A549 (cell line): ENCODE measurements around the gene SLC17A1. TPM values are rescaled to one million over a fixed set of nuclear protein-coding genes. Genes with fewer than 3 reads are reported as not detected.

Source experiments
- ATAC-seq, 2 experiments: fragments of 200-7000 bp in 1 of 2; fragments of >200 bp in 1 of 2; cut with Nextera tagmentation in 1 of 2; cut with Tn5 transposase in 1 of 2; 3 replicates each; pipeline versions ENCODE4 v1.8.0 to v1.9.1; 2018 to 2020; ENCODE audit warnings: mild to moderate bottlenecking in 1 of 2, moderate library complexity in 1 of 2
- CTCF ChIA-PET: fragments of 300-600 bp; sonication (Branson Sonifier 250); formaldehyde crosslinking; extraction: SDS; loops from one replicate; lab custom pipeline; 2021; ENCODE audit warnings: antibody characterized with exemption, inconsistent platforms; lab: Yijun Ruan, JAX
- POLR2A ChIA-PET: fragments of 350-600 bp; formaldehyde crosslinking; extraction: SDS; loops from one replicate; lab custom pipeline; 2021; ENCODE audit warnings: antibody characterized with exemption, inconsistent platforms; lab: Yijun Ruan, JAX
- DNase-seq, 2 experiments: peaks; one replicate each; pipeline versions ENCODE4 v3.0.0 to v3.0.0-alpha.2; 2011 to 2016; ENCODE audit warnings: low read depth in 1 of 2, low spot score in 1 of 2
- FAIRE-seq: peaks from 2 replicates; lab custom pipeline; 2011; peaks lifted over from hg19 to GRCh38; lab: Jason Lieb, UNC
- H3K27ac ChIP-seq, 2 experiments: fragments of >200 bp; sonication (Bioruptor Twin); formaldehyde crosslinking; 3 replicates each; pipeline ENCODE4 v1.5.1; 2016 to 2017
- H3K4me1 ChIP-seq: fragments of >200 bp; sonication (Bioruptor Twin); formaldehyde crosslinking; 3 replicates; pipeline ENCODE4 v1.6.1; 2016
- H3K4me2 ChIP-seq: fragments of >200 bp; sonication (Bioruptor Twin); formaldehyde crosslinking; 3 replicates; pipeline ENCODE4 v1.6.1; 2016
- H3K4me3 ChIP-seq: fragments of >200 bp; sonication (Bioruptor Twin); formaldehyde crosslinking; 3 replicates; pipeline ENCODE4 v1.5.1; 2016
- H3K9me3 ChIP-seq: fragments of >200 bp; sonication (Bioruptor Twin); formaldehyde crosslinking; 3 replicates; pipeline ENCODE4 v1.6.1; 2016
- ATOH8 ChIP-seq: fragments of 250-450 bp; sonication (Bioruptor Pico); IDR thresholded peaks from 2 replicates; pipeline ENCODE4 v1.5.0; 2020; ENCODE audit warnings: low read depth, mild to moderate bottlenecking, moderate library complexity
- BCL3 ChIP-seq: fragments of >200 bp; sonication (Bioruptor Twin); formaldehyde crosslinking; IDR thresholded peaks from 3 replicates; pipeline ENCODE4 v1.6.1; 2016
- CEBPB ChIP-seq, 2 experiments: fragments of >200 bp in 1 of 2; sonication (Bioruptor Twin) in 1 of 2; formaldehyde crosslinking in 1 of 2; IDR thresholded peaks; 2 replicates each; pipeline ENCODE4 v1.6.1; 2012 to 2016
- CHD4 ChIP-seq: fragments of 200-600 bp; sonication (generic); IDR thresholded peaks from 2 replicates; pipeline ENCODE4 v1.6.1; 2016; ENCODE audit warnings: antibody characterized with exemption, mild to moderate bottlenecking, borderline replicate concordance
- E2F6 ChIP-seq: IDR thresholded peaks from 2 replicates; pipeline ENCODE4 v1.6.1; 2012; ENCODE audit warnings: low read depth, borderline replicate concordance
- EHF ChIP-seq: fragments of 250-450 bp; sonication (Bioruptor Pico); IDR thresholded peaks from 2 replicates; pipeline ENCODE4 v1.5.0; 2020; ENCODE audit warnings: mild to moderate bottlenecking
- EHMT2 ChIP-seq: fragments of 200-600 bp; sonication (generic); IDR thresholded peaks from 2 replicates; pipeline ENCODE4 v1.6.1; 2016; ENCODE audit warnings: antibody characterized with exemption, low read depth, mild to moderate bottlenecking, moderate library complexity
- FOXS1 ChIP-seq: fragments of 250-450 bp; sonication (Bioruptor Pico); IDR thresholded peaks from 2 replicates; pipeline ENCODE4 v1.5.0; 2020; ENCODE audit warnings: mild to moderate bottlenecking, moderate library complexity
- HES2 ChIP-seq: fragments of >200 bp; sonication (Bioruptor Twin); formaldehyde crosslinking; IDR thresholded peaks from 2 replicates; pipeline ENCODE4 v1.6.1; 2016
- HEYL ChIP-seq: fragments of 250-450 bp; sonication (Bioruptor Pico); IDR thresholded peaks from 2 replicates; pipeline ENCODE4 v1.8.0; 2021; ENCODE audit warnings: mild to moderate bottlenecking, moderate library complexity
- MAFK ChIP-seq: fragments of 450-650 bp; IDR thresholded peaks from 2 replicates; pipeline ENCODE4 v1.6.1; 2014; ENCODE audit not compliant: partially characterized antibody
- MAZ ChIP-seq: fragments of 150-350 bp; IDR thresholded peaks from 2 replicates; pipeline ENCODE4 v1.6.1; 2014; ENCODE audit warnings: antibody characterized with exemption, low read depth, low read length, borderline replicate concordance
- NFE2L2 ChIP-seq: fragments of 150-350 bp; conservative IDR thresholded peaks from 2 replicates; pipeline ENCODE4 v1.6.1; 2014; ENCODE audit warnings: low read length
- PHF8 ChIP-seq: fragments of 200-600 bp; sonication (generic); IDR thresholded peaks from 2 replicates; pipeline ENCODE4 v1.6.1; 2016; ENCODE audit warnings: low read depth, mild to moderate bottlenecking, antibody characterized with exemption, moderate library complexity, borderline replicate concordance
- POLR2AphosphoS2 ChIP-seq: conservative IDR thresholded peaks from 2 replicates; pipeline ENCODE4 v1.6.1; 2012; ENCODE audit warnings: low read length, improper control_type of control experiment, inconsistent platforms
- RAD21 ChIP-seq, 2 experiments: fragments of >200 bp in 1 of 2; sonication (Bioruptor Twin) in 1 of 2; formaldehyde crosslinking in 1 of 2; IDR thresholded peaks in 1 of 2; conservative IDR thresholded peaks in 1 of 2; 2 replicates in 1 of 2; 3 replicates in 1 of 2; pipeline ENCODE4 v1.6.1; 2012 to 2018; ENCODE audit warnings: inconsistent platforms in 1 of 2
- REST ChIP-seq: fragments of 200-600 bp; sonication (generic); IDR thresholded peaks from 2 replicates; pipeline ENCODE4 v1.6.1; 2016; ENCODE audit warnings: antibody characterized with exemption, mild to moderate bottlenecking, moderate library complexity
- RNF2 ChIP-seq: fragments of 200-600 bp; sonication (generic); IDR thresholded peaks from 2 replicates; pipeline ENCODE4 v1.6.1; 2016; ENCODE audit warnings: low read depth, mild to moderate bottlenecking, antibody characterized with exemption, moderate library complexity, borderline replicate concordance
- SMC3 ChIP-seq: fragments of >200 bp; sonication (Bioruptor Twin); formaldehyde crosslinking; IDR thresholded peaks from 3 replicates; pipeline ENCODE4 v1.6.1; 2018; ENCODE audit warnings: inconsistent platforms
- SREBF2 ChIP-seq: fragments of 450-650 bp; IDR thresholded peaks from 2 replicates; pipeline ENCODE4 v1.6.1; 2014; ENCODE audit warnings: mild to moderate bottlenecking, moderate library complexity
- ZC3H11A ChIP-seq: fragments of 450-650 bp; IDR thresholded peaks from 2 replicates; pipeline ENCODE4 v1.6.1; 2014; ENCODE audit warnings: antibody characterized with exemption, mild to moderate bottlenecking
- WGBS: methylation state at CpG from one replicate; pipeline ENCODE4 v1.1.6; 2017; ENCODE audit errors: missing lambda C conversion rate; 5-methylcytosine and 5-hydroxymethylcytosine counted together
- polyA plus RNA-seq, 4 experiments: library from polyadenylated mRNA; depleted of rRNA in 3 of 4; stranded (reverse); fragments of >200 nt; fragmentation: RNase III in 1 of 4; extraction: RNeasy Plus Mini Kit Qiagen cat#74134 plus additional on column Dnase treatment in 1 of 4; gene quantifications; 2 replicates in 3 of 4; 3 replicates in 1 of 4; pipeline ENCODE4 v1.2.3, GENCODE V29; 2011 to 2017

Gene SLC17A1
- polyA plus RNA-seq, 2 of the 4 experiments (the other 2 are of a cell fraction) = 0.79 to 1.2 TPM

- Histone ChIP-seq H3K4me2 (no peak overlapping the region), H3K27ac (no peak overlapping the region), H3K9me3 (no peaks in the 10 kb centered on the region), H3K4me1 (peaks cover 4% of the 10 kb centered on the region; the same call in 1 of the 3 replicates), H3K4me3 (no peak overlapping the region)
- TF ChIP-seq SMC3 (no peak), E2F6 (no peak), POLR2AphosphoS2 (no peak), RAD21 (conservative IDR thresholded peaks at IDR 0.05 in 1 of 2, IDR thresholded peaks at IDR 0.05 in 1 of 2) (no peak), EHF (no peak), PHF8 (no peak), FOXS1 (no peak)
- WGBS = 75% methylated on average over 2 of the region's 2 CpGs
- ChIA-PET POLR2A (no interaction called here), CTCF (no interaction called here)
- no peak for FAIRE-seq
- no peak for DNase-seq
- no peak for ATAC-seq
These were observed 84.4 kb downstream of the SLC17A1 start for GRCh38 chr6:25747477-25747876.

GRCh38 chr6:25746968-25747367, 84.9 kb downstream of the SLC17A1 start:
- 31% methylated on average over 1 of the region's 1 CpG for WGBS
- ChIA-PET POLR2A (no interaction called here), CTCF (no interaction called here)
- Histone ChIP-seq H3K4me1 (peaks cover 4% of the 10 kb centered on the region; the same call in 1 of the 3 replicates), H3K4me2 (no peak overlapping the region), H3K27ac (no peak overlapping the region), H3K4me3 (no peak overlapping the region), H3K9me3 (no peaks in the 10 kb centered on the region)
- no peak for ATAC-seq
- TF ChIP-seq SMC3 (no peak), MAFK (no peak), HES2 (no peak), ATOH8 (CRISPR knock-in tag) (no peak), RAD21 (conservative IDR thresholded peaks at IDR 0.05 in 1 of 2, IDR thresholded peaks at IDR 0.05 in 1 of 2) (no peak)
- FAIRE-seq = no peak
- no peak for DNase-seq

GRCh38 chr6:25745836-25746235, 86.0 kb downstream of the SLC17A1 start:
- no peaks in the 10 kb centered on the region for H3K9me3 ChIP-seq
- 65% methylated on average over 4 of the region's 4 CpGs for WGBS
- TF ChIP-seq CEBPB (IDR thresholded peaks at IDR 0.05) (peak; percentile 46 to 48; a peak in 2 of 4 replicates), EHMT2 (no peak)
- TF ChIP-seq, all 56 proteins: peak for 1
- H3K4me3 ChIP-seq = no peak overlapping the region
- POLR2A ChIA-PET = no interaction called here
- no peak for DNase-seq
- FAIRE-seq = no peak
- ATAC-seq = no peak
- H3K4me1 ChIP-seq = peaks cover 4% of the 10 kb centered on the region; the same call in 1 of the 3 replicates
- CTCF ChIA-PET = no interaction called here
- H3K27ac ChIP-seq = no peak overlapping the region
- H3K4me2 ChIP-seq = no peak overlapping the region

- H3K4me3 ChIP-seq = no peak overlapping the region
- peaks cover 4% of the 10 kb centered on the region; the same call in 1 of the 3 replicates for H3K4me1 ChIP-seq
- ATAC-seq = no peak
- DNase-seq = peak in 1 of 2 experiments; percentile 21
- no peak overlapping the region for H3K27ac ChIP-seq
- H3K9me3 ChIP-seq = no peaks in the 10 kb centered on the region
- POLR2A ChIA-PET = no interaction called here
- CTCF ChIA-PET = interaction anchor here (0.7 kb wide), 1 partner anchor 37 kb away, joined by 3 read pairs; no protein-coding TSS in a partner anchor
- peak overlapping the region; percentile 28; the same call in 2 of the 3 replicates for H3K4me2 ChIP-seq
- no peak for FAIRE-seq
- TF ChIP-seq ZC3H11A (no peak), HEYL (no peak), MAZ (no peak), REST (no peak), NFE2L2 (no peak), FOXS1 (no peak), RNF2 (no peak), SMC3 (no peak), CHD4 (no peak), BCL3 (no peak), SREBF2 (no peak)
These were observed 88.0 kb downstream of the SLC17A1 start for GRCh38 chr6:25743868-25744267.
